ENCODE data around the gene BBS9.

DNA sequence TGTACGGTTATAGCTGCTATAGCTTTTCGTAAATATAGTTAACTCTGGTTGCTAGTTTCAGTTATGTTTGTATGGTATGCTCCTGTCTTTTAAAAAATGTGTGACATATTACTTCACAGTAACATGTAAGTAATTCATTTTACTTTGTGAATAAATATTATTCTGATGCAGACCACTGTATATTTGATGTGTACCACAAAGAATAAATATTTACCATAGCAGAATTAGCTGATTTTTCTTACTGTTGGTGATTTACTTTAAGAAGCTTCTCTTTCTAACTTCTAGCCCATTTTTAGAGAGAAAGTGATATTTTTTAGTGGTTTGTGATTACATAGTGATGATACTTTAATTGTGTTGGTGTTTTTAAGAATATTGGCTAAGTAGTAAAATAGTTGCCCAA is 292.8 kb downstream of the BBS9 start:
- no peak for TF ChIP-seq POLR2A (IDR thresholded peaks at IDR 0.05)
- TF ChIP-seq, protein P1, sequence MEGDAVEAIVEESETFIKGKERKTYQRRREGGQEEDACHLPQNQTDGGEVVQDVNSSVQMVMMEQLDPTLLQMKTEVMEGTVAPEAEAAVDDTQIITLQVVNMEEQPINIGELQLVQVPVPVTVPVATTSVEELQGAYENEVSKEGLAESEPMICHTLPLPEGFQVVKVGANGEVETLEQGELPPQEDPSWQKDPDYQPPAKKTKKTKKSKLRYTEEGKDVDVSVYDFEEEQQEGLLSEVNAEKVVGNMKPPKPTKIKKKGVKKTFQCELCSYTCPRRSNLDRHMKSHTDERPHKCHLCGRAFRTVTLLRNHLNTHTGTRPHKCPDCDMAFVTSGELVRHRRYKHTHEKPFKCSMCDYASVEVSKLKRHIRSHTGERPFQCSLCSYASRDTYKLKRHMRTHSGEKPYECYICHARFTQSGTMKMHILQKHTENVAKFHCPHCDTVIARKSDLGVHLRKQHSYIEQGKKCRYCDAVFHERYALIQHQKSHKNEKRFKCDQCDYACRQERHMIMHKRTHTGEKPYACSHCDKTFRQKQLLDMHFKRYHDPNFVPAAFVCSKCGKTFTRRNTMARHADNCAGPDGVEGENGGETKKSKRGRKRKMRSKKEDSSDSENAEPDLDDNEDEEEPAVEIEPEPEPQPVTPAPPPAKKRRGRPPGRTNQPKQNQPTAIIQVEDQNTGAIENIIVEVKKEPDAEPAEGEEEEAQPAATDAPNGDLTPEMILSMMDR (IDR thresholded peaks at IDR 0.05): no peak

Data from right lobe of liver (tissue), 4 donors.